Nephron (organoid): ENCODE measurements around the gene PRRG3.
A peak's percentile ranks its signal among the peaks of the same experiment; 100 is the strongest.

Experiments used
- H3K27ac Mint-ChIP-seq, 3 experiments: 2 replicates each; pipeline ENCODE4 v1.8.0; 2020; ENCODE audit warnings: mixed read lengths in 3 of 3, mild to moderate bottlenecking in 2 of 3, moderate library complexity in 1 of 3
- H3K27me3 Mint-ChIP-seq: 2 replicates; pipeline ENCODE4 v1.8.0; 2021; ENCODE audit warnings: low read depth, mild to moderate bottlenecking, moderate library complexity, mixed read lengths
- H3K36me3 Mint-ChIP-seq: 2 replicates; pipeline ENCODE4 v1.8.0; 2020; ENCODE audit warnings: low read depth, mixed read lengths
- H3K4me1 Mint-ChIP-seq: 2 replicates; pipeline ENCODE4 v1.8.0; 2020; ENCODE audit warnings: mixed read lengths
- H3K4me3 Mint-ChIP-seq, 3 experiments: 2 replicates each; pipeline ENCODE4 v1.8.0; 2020; ENCODE audit warnings: mild to moderate bottlenecking in 3 of 3, mixed read lengths in 3 of 3, moderate library complexity in 2 of 3
- H3K9me3 Mint-ChIP-seq: 2 replicates; pipeline ENCODE4 v1.8.0; 2020; ENCODE audit warnings: mixed read lengths
- TF ChIP-seq, protein P1 (sequence below), 3 experiments: fragments of 200-600 bp; sonication (generic); IDR thresholded peaks; one replicate each; pipeline ENCODE4 v1.5.0; 2021; ENCODE audit warnings: antibody characterized with exemption in 3 of 3; ENCODE audit not compliant: unreplicated experiment in 3 of 3

Gene PRRG3

DNA sequence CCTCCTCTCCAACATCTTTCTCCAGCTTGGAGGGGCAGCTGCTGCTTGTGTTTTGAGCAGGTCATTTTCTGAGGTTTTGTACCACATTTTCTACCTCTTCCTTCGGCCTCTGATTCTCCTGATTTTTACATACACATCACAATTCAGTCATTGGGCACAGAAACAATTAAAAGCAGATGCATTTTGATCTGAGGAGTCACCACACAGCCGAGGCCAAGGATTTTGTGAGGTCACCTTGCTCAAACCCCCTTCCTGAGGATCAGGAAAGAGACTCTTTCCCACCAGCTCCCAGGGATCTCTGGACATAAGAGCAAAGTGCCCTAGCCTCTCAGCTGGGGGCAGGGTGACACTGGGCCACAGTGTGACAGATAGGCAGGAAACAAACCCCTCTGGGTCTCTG lies 15.2 kb downstream of the PRRG3 start:
- H3K4me3 Mint-ChIP-seq: no peak overlapping the region
- H3K27ac Mint-ChIP-seq: no peak overlapping the region
- no peaks in the 10 kb centered on the region for H3K36me3 Mint-ChIP-seq
- H3K9me3 Mint-ChIP-seq: peaks cover 3% of the 10 kb centered on the region
- peaks cover 26% of the 10 kb centered on the region for H3K4me1 Mint-ChIP-seq
- H3K27me3 Mint-ChIP-seq: no peaks in the 10 kb centered on the region
- TF ChIP-seq, protein P1, sequence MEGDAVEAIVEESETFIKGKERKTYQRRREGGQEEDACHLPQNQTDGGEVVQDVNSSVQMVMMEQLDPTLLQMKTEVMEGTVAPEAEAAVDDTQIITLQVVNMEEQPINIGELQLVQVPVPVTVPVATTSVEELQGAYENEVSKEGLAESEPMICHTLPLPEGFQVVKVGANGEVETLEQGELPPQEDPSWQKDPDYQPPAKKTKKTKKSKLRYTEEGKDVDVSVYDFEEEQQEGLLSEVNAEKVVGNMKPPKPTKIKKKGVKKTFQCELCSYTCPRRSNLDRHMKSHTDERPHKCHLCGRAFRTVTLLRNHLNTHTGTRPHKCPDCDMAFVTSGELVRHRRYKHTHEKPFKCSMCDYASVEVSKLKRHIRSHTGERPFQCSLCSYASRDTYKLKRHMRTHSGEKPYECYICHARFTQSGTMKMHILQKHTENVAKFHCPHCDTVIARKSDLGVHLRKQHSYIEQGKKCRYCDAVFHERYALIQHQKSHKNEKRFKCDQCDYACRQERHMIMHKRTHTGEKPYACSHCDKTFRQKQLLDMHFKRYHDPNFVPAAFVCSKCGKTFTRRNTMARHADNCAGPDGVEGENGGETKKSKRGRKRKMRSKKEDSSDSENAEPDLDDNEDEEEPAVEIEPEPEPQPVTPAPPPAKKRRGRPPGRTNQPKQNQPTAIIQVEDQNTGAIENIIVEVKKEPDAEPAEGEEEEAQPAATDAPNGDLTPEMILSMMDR (IDR thresholded peaks at IDR 0.05; ENCODE audit: unreplicated experiment in 3 of 3): no peak

DNA sequence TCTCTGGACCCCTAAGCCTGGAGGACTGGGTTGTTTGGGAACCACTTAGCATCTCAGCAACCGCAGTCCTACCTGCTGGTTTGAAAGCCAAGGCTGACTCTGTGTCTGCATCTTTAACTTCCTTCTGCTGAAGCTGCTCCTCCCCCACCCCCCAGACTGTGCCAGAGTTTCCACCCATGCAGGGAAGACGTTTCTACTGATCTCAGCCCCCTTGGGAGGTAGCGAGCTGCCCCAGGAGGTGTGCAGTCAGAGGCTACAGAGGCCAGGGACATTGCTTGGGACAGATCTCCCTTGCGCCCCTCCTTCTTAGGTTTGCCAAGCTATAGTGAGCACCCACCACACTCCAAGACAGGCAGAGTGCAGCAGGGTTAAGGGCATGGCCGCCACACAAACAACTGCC lies 15.9 kb downstream of the PRRG3 start:
- Mint-ChIP-seq H3K27ac (no peak overlapping the region), H3K36me3 (no peaks in the 10 kb centered on the region), H3K27me3 (no peaks in the 10 kb centered on the region), H3K4me1 (peaks cover 19% of the 10 kb centered on the region), H3K9me3 (peaks cover 2% of the 10 kb centered on the region), H3K4me3 (no peak overlapping the region)
- TF ChIP-seq, protein P1 (IDR thresholded peaks at IDR 0.05; ENCODE audit: unreplicated experiment in 3 of 3): no peak

DNA sequence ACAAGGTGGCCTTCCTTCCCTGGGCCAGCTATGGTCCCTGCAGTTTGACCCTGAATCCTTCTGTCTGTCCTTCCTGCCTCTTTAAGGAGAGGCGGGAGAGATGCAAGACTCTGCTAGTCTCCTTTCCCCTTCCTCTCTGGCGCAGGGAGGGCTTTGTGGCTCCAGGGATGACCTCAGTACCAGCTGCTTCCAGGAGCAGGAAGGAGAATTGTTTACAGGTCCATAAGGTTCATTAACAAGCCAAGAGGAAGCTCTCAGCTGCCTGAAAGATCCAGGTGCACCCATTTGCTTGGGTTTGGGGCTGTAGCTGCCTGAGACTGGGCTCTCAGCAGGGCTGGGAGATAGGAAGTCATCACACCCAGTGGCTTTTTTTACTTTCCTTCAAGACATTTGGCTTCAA lies 16.5 kb downstream of the PRRG3 start:
- Mint-ChIP-seq H3K4me1 (peaks cover 24% of the 10 kb centered on the region), H3K27me3 (no peaks in the 10 kb centered on the region), H3K36me3 (no peaks in the 10 kb centered on the region), H3K9me3 (peaks cover 2% of the 10 kb centered on the region), H3K27ac (no peak overlapping the region), H3K4me3 (no peak overlapping the region)
- TF ChIP-seq, protein P1 (IDR thresholded peaks at IDR 0.05; ENCODE audit: unreplicated experiment in 3 of 3): no peak

DNA sequence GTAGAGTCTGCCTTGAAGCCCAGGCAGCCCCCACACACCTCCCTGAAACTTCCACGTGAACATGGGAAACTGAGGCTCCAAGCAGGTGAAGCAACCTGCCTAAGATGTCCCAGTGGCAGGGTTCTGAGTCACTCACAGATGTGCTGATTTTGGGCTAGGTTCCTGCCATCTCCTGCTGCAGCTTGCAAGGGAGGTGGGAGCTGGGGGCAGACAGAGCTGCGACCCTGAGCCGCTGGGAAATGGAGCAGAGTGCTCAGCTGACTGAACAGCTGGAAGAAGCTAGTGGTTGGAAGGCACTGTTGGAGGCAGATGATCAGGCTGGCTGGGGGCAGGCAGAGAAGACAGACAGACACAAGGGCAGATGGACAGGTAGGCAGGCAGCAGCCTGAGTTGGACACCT lies 17.0 kb downstream of the PRRG3 start:
- no peaks in the 10 kb centered on the region for H3K27me3 Mint-ChIP-seq
- no peak overlapping the region for H3K27ac Mint-ChIP-seq
- peaks cover 26% of the 10 kb centered on the region for H3K4me1 Mint-ChIP-seq
- TF ChIP-seq, protein P1 (IDR thresholded peaks at IDR 0.05; ENCODE audit: unreplicated experiment in 3 of 3): no peak
- H3K9me3 Mint-ChIP-seq: peaks cover 2% of the 10 kb centered on the region
- H3K36me3 Mint-ChIP-seq: no peaks in the 10 kb centered on the region
- no peak overlapping the region for H3K4me3 Mint-ChIP-seq

DNA sequence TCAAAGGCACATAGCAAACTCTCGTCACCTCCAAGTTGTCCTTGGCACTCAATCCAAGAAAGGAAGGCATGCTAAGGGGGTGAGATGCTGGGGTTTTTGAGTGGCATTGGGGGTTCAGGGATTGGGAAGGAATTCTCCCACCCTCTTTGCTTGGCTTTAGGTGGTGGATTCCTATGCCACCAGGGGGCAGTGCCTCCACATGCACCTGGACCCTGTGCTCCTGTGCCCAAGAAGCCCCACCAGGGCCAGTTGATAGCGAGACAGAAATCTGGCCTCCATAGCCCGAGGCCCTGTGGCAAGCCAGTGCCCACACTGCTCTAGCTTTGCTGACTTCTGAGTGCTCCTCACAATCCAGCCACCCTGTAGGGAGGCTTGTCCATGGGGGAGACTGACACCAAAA lies 18.6 kb downstream of the PRRG3 start:
- Mint-ChIP-seq H3K27me3 (no peaks in the 10 kb centered on the region), H3K9me3 (peaks cover 2% of the 10 kb centered on the region), H3K36me3 (no peaks in the 10 kb centered on the region), H3K4me3 (no peak overlapping the region), H3K4me1 (peaks cover 26% of the 10 kb centered on the region), H3K27ac (no peak overlapping the region)
- TF ChIP-seq, protein P1 (IDR thresholded peaks at IDR 0.05; ENCODE audit: unreplicated experiment in 3 of 3): peak in 1 of 3 experiments; percentile 17

DNA sequence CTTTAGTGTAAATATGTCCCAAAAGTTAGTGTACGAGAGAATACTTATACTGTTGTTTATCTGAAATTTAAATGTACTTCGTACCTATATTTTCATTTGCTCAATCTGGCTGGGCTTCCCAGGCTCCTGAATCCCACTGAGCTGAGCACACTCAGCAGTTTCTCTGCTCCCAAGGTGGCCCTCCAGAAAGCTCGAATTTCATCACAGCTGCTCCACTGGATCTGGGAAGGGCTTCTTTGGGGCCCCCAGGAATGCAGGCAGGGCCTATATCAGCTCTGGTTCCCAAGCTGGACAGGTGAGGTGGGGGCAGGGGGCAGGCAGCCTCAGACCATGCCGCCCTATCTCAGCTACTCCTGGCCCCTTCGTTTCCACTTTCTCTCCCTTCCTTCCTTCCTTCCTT lies 19.1 kb downstream of the PRRG3 start:
- no peak overlapping the region for H3K27ac Mint-ChIP-seq
- TF ChIP-seq, protein P1 (IDR thresholded peaks at IDR 0.05; ENCODE audit: unreplicated experiment in 3 of 3): no peak
- H3K27me3 Mint-ChIP-seq: no peaks in the 10 kb centered on the region
- H3K4me3 Mint-ChIP-seq: no peak overlapping the region
- H3K36me3 Mint-ChIP-seq: no peaks in the 10 kb centered on the region
- peaks cover 26% of the 10 kb centered on the region for H3K4me1 Mint-ChIP-seq
- peaks cover 2% of the 10 kb centered on the region for H3K9me3 Mint-ChIP-seq
